Vagina (tissue), 2 donors: ENCODE measurements around the gene MGLL. TPM values are rescaled to one million over a fixed set of nuclear protein-coding genes. Genes with fewer than 3 reads are reported as not detected.
A peak's percentile ranks its signal among the peaks of the same experiment; 100 is the strongest.

Experiments
- DNase-seq, 2 donors: peaks; one replicate each; pipeline ENCODE4 v3.0.0-alpha.2; 2017; ENCODE audit errors: extremely low spot score in 2 of 2
- H3K27ac ChIP-seq: fragments of 200-600 bp; sonication (generic); one replicate; pipeline ENCODE4 v1.5.1; 2019
- H3K27me3 ChIP-seq: fragments of 200-600 bp; sonication (generic); one replicate; pipeline ENCODE4 v1.5.1; 2019
- H3K36me3 ChIP-seq, 2 donors: fragments of 200-600 bp; sonication (generic); one replicate each; pipeline ENCODE4 v1.5.1; 2017 to 2019
- H3K4me1 ChIP-seq: fragments of 200-600 bp; sonication (generic); one replicate; pipeline ENCODE4 v1.5.1; 2019
- H3K4me3 ChIP-seq, 2 donors: fragments of 200-600 bp; sonication (generic); 1 replicate in 1 of 2; 2 replicates in 1 of 2; pipeline ENCODE4 v1.5.1; 2016 to 2019
- H3K9me3 ChIP-seq: fragments of 200-600 bp; sonication (generic); one replicate; pipeline ENCODE4 v1.5.1; 2019
- POLR2A ChIP-seq, 2 donors: fragments of 450-650 bp; IDR thresholded peaks; one replicate each; pipeline ENCODE4 v1.6.1; 2017; ENCODE audit warnings: antibody characterized with exemption in 2 of 2, mild to moderate bottlenecking in 2 of 2, moderate library complexity in 2 of 2
- POLR2AphosphoS5 ChIP-seq, 2 donors: sonication (generic); formaldehyde crosslinking; IDR thresholded peaks; one replicate each; pipeline ENCODE4 v1.9.0; 2017; ENCODE audit warnings: antibody characterized with exemption in 2 of 2, mild to moderate bottlenecking in 2 of 2, low read depth in 1 of 2; ENCODE audit not compliant: insufficient read depth in 1 of 2
- intact Hi-C: fragments of 100-400 bp; cut with DNase I; formaldehyde crosslinking; loops from one replicate; pipeline ENCODE4 v1.15.1; 2023
- total RNA-seq: library from RNA; depleted of rRNA; stranded (reverse); fragments of >200 nt; gene quantifications from one replicate; pipeline ENCODE4 v1.2.3, GENCODE V29; 2016
- TF ChIP-seq, protein P1 (sequence below), 3 experiments: fragments of 450-650 bp in 2 of 3; fragments of 200-600 bp in 1 of 3; sonication (generic) in 1 of 3; IDR thresholded peaks; one replicate each; pipeline ENCODE4 v1.5.1; 2017 to 2019; ENCODE audit warnings: antibody characterized with exemption in 3 of 3, mild to moderate bottlenecking in 2 of 3, moderate library complexity in 2 of 3

MGLL gene
- total RNA-seq, 1 donor from 2014 or later: 35.6 TPM

DNA sequence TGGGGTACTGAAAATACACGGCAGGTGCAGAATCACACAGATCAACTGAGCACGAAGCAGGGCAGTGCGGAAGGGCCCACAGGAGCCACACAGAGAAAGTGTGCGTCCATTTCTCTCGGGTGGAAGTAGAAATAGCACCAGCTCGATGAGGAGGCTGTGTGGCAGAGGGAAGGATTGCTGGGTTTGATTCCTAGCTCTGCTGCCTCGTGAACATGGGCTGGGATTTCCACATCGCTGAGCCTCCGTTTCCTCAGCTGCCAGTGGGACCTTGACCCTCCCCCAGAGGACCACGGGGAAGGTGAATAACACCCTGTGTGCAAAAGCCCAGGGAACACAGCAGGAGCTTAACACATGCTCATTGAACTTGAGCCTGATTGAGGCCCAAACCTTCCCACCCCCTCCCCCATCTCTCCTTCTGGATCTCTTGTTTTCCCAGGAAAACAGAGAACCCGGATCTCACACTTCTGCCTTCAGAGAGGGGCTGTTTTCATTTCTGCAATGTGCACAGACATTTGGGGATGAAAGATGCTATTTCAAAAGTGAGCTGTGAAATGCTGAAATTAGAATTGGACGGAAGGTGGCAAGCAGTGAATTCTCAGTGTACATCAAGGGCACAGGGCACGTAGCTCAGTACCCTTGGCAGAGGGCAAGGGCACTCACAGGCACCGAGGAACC is 111.2 kb downstream of the MGLL start:
- Histone ChIP-seq H3K27ac (no peak overlapping the region), H3K27me3 (no peaks in the 10 kb centered on the region), H3K9me3 (no peaks in the 10 kb centered on the region), H3K36me3 (no peaks in the 10 kb centered on the region), H3K4me1 (peaks cover 16% of the 10 kb centered on the region), H3K4me3 (no peak overlapping the region)
- TF ChIP-seq, protein P1, sequence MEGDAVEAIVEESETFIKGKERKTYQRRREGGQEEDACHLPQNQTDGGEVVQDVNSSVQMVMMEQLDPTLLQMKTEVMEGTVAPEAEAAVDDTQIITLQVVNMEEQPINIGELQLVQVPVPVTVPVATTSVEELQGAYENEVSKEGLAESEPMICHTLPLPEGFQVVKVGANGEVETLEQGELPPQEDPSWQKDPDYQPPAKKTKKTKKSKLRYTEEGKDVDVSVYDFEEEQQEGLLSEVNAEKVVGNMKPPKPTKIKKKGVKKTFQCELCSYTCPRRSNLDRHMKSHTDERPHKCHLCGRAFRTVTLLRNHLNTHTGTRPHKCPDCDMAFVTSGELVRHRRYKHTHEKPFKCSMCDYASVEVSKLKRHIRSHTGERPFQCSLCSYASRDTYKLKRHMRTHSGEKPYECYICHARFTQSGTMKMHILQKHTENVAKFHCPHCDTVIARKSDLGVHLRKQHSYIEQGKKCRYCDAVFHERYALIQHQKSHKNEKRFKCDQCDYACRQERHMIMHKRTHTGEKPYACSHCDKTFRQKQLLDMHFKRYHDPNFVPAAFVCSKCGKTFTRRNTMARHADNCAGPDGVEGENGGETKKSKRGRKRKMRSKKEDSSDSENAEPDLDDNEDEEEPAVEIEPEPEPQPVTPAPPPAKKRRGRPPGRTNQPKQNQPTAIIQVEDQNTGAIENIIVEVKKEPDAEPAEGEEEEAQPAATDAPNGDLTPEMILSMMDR (IDR thresholded peaks at IDR 0.05): no peak
- TF ChIP-seq POLR2AphosphoS5 (IDR thresholded peaks at IDR 0.05; ENCODE audit: insufficient read depth in 1 of 2, low read depth in 1 of 2): no peak
- no peak for TF ChIP-seq POLR2A (IDR thresholded peaks at IDR 0.05)
- no peak for DNase-seq
- intact Hi-C loops: no loop called here

DNA sequence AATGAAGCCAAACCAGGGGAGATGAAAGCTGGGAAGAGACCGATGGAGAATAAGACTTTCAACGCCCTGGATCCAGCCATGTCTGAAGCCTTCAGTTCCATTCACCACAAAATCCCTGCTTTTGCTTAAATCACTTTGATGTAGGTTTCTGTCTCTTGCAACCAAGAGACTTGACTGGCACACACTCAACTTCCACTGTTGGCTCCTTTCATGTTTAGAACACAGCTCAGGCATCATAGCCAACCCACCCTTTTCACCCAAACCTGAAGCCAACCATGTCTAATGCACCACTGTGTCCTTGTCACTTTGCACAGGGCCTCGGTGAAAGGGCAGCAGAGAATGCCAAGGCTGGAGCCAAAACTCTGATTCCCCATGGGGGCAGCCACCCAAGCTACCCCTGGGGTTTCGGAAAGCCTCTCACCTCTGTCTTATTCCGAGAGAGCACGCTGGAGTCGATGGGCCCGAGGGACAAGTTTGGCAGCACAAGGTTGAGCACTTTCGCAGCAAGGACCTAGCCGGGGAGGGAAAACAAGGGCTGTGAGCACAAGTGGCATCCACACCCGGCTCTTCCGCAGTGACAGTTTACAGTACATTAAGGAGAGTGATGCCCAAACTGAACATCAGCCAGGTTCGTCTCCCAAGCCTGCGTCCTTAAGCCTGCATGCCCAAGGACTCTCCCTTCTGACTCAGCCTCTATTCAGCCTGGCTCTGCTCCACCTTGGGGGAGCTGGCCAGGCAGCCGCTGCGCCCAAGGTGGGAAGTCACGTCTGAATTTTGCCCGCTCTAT is 112.0 kb downstream of the MGLL start:
- H3K27ac ChIP-seq: peak overlapping the region; percentile 74
- H3K9me3 ChIP-seq: no peaks in the 10 kb centered on the region
- H3K4me3 ChIP-seq: no peak overlapping the region
- DNase-seq: no peak
- peaks cover 16% of the 10 kb centered on the region for H3K4me1 ChIP-seq
- no peaks in the 10 kb centered on the region for H3K36me3 ChIP-seq
- TF ChIP-seq POLR2A (IDR thresholded peaks at IDR 0.05) (no peak), POLR2AphosphoS5 (IDR thresholded peaks at IDR 0.05; ENCODE audit: insufficient read depth in 1 of 2, low read depth in 1 of 2) (no peak)
- TF ChIP-seq, protein P1 (IDR thresholded peaks at IDR 0.05): no peak
- intact Hi-C loops: no loop called here
- no peaks in the 10 kb centered on the region for H3K27me3 ChIP-seq

- H3K9me3 ChIP-seq: no peaks in the 10 kb centered on the region
- TF ChIP-seq, protein P1 (IDR thresholded peaks at IDR 0.05): no peak
- no peak for TF ChIP-seq POLR2AphosphoS5 (IDR thresholded peaks at IDR 0.05; ENCODE audit: insufficient read depth in 1 of 2, low read depth in 1 of 2)
- no peak for TF ChIP-seq POLR2A (IDR thresholded peaks at IDR 0.05)
- peak overlapping the region; percentile 74 for H3K27ac ChIP-seq
- H3K27me3 ChIP-seq: no peaks in the 10 kb centered on the region
- peaks cover 16% of the 10 kb centered on the region for H3K4me1 ChIP-seq
- H3K36me3 ChIP-seq: no peaks in the 10 kb centered on the region
- no peak overlapping the region for H3K4me3 ChIP-seq
- intact Hi-C loops: no loop called here
- DNase-seq: no peak
These were observed 112.8 kb downstream of the MGLL start for GRCh38 chr3:127709320-127710060.

- H3K4me1 ChIP-seq: peaks cover 16% of the 10 kb centered on the region
- peak overlapping the region; percentile 74 for H3K27ac ChIP-seq
- intact Hi-C loops: no loop called here
- no peaks in the 10 kb centered on the region for H3K27me3 ChIP-seq
- no peaks in the 10 kb centered on the region for H3K36me3 ChIP-seq
- no peak for DNase-seq
- no peak overlapping the region for H3K4me3 ChIP-seq
- H3K9me3 ChIP-seq: no peaks in the 10 kb centered on the region
- TF ChIP-seq, protein P1 (IDR thresholded peaks at IDR 0.05): no peak
- TF ChIP-seq POLR2AphosphoS5 (IDR thresholded peaks at IDR 0.05; ENCODE audit: insufficient read depth in 1 of 2, low read depth in 1 of 2) (no peak), POLR2A (IDR thresholded peaks at IDR 0.05) (no peak)
These were observed 113.5 kb downstream of the MGLL start for GRCh38 chr3:127708837-127709236.
